ENCODE results near the gene MBD3.

Gene MBD3

GRCh38 chr19:1524287-1524971 is 68.2 kb downstream of the MBD3 start:
- DNase-seq (ENCODE audit: extremely low read depth in 1 of 2, low read depth in 1 of 2) = no peak

Data from activated CD8-positive, alpha-beta memory T cell treated with anti-CD3 and anti-CD28 coated beads for 1 hour (primary cell).